Left ventricle myocardium inferior (tissue), 1 donor: Measurements from ENCODE around the gene UPP2. TPM values are rescaled to one million over a fixed set of nuclear protein-coding genes. Genes with fewer than 3 reads are reported as not detected.

Experiments used
- DNase-seq: peaks from one replicate; pipeline ENCODE4 v3.0.0-alpha.2; 2020
- H3K27ac ChIP-seq: fragments of 200-600 bp; replicated peaks from 2 replicates; pipeline ENCODE4 v1.8.0; 2021
- H3K27me3 ChIP-seq: fragments of 200-600 bp; 2 replicates; pipeline ENCODE4 v1.8.0; 2021; ENCODE audit warnings: low read depth
- H3K36me3 ChIP-seq: fragments of 200-600 bp; 2 replicates; pipeline ENCODE4 v1.8.0; 2021
- H3K4me1 ChIP-seq: fragments of 200-600 bp; 2 replicates; pipeline ENCODE4 v1.8.0; 2021
- H3K4me3 ChIP-seq: fragments of 200-600 bp; 2 replicates; pipeline ENCODE4 v1.8.0; 2021; ENCODE audit warnings: mild to moderate bottlenecking, moderate library complexity
- H3K9me3 ChIP-seq: fragments of 200-600 bp; replicated peaks from 2 replicates; pipeline ENCODE4 v1.8.0; 2021
- intact Hi-C: fragments of 100-400 bp; cut with micrococcal nuclease; formaldehyde crosslinking; loops from one replicate; pipeline ENCODE4 v1.11.0; 2022
- total RNA-seq: library from RNA; stranded (reverse); fragmentation: NEBNext Ultra II Directional; extraction: Animal tissue kit (Norgen Biotek cat#: 25700); gene quantifications from one replicate; pipeline ENCODE4 v1.2.1, GENCODE V29; 2021
- TF ChIP-seq, protein P1 (sequence below): fragments of 200-600 bp; IDR thresholded peaks from 2 replicates; pipeline ENCODE4 v1.8.0; 2021; ENCODE audit warnings: antibody characterized with exemption, mild to moderate bottlenecking, borderline replicate concordance
- donor health status: DM: no; HTN: yes; CAD: no; lungs with severe emphysema.

Gene UPP2
- total RNA-seq, 1 donor from 2014 or later: not detected

- no peaks in the 10 kb centered on the region for H3K4me1 ChIP-seq
- intact Hi-C loops: no loop called here
- H3K27me3 ChIP-seq: no peaks in the 10 kb centered on the region
- no peak overlapping the region for H3K27ac ChIP-seq
- H3K36me3 ChIP-seq: no peaks in the 10 kb centered on the region
- H3K4me3 ChIP-seq: no peak overlapping the region
- TF ChIP-seq, protein P1, sequence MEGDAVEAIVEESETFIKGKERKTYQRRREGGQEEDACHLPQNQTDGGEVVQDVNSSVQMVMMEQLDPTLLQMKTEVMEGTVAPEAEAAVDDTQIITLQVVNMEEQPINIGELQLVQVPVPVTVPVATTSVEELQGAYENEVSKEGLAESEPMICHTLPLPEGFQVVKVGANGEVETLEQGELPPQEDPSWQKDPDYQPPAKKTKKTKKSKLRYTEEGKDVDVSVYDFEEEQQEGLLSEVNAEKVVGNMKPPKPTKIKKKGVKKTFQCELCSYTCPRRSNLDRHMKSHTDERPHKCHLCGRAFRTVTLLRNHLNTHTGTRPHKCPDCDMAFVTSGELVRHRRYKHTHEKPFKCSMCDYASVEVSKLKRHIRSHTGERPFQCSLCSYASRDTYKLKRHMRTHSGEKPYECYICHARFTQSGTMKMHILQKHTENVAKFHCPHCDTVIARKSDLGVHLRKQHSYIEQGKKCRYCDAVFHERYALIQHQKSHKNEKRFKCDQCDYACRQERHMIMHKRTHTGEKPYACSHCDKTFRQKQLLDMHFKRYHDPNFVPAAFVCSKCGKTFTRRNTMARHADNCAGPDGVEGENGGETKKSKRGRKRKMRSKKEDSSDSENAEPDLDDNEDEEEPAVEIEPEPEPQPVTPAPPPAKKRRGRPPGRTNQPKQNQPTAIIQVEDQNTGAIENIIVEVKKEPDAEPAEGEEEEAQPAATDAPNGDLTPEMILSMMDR: no peak
- no peak for DNase-seq
- H3K9me3 ChIP-seq: no peaks in the 10 kb centered on the region
Observed at GRCh38 chr2:158097481-158097880, 4.2 kb upstream of the UPP2 start.

- DNase-seq: no peak
- Histone ChIP-seq H3K36me3 (no peaks in the 10 kb centered on the region), H3K9me3 (no peaks in the 10 kb centered on the region), H3K27ac (no peak overlapping the region), H3K27me3 (no peaks in the 10 kb centered on the region), H3K4me1 (no peaks in the 10 kb centered on the region), H3K4me3 (no peak overlapping the region)
- intact Hi-C loops: no loop called here
- TF ChIP-seq, protein P1: no peak
Observed at GRCh38 chr2:158098178-158098577, 3.5 kb upstream of the UPP2 start.

GRCh38 chr2:158099716-158100115 lies 2.0 kb upstream of the UPP2 start:
- intact Hi-C loops: no loop called here
- TF ChIP-seq, protein P1: no peak
- no peaks in the 10 kb centered on the region for H3K4me1 ChIP-seq

DNA sequence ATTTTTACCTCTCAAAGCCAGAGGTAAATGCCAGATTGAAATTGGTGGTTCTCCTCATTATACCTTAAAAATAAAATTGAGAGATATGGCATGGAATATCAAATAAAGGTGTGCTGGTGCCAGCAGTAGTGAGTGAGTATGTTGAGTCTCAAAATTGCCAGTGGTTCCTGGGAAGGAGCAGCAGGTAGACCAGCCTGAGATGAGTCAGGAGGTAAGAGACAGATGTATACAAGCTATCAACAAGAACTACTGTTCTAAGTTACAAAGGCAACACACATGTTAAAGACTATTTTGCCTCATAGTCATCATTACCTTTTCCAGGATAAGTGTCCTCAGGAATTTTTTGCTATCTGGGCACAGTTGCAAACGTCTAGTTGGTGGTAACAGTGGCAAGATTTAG lies 1.3 kb upstream of the UPP2 start:
- TF ChIP-seq, protein P1: no peak
- intact Hi-C loops: no loop called here

More at GRCh38 chr2:158099716-158100115, 2.0 kb upstream of the UPP2 start:
- no peak overlapping the region for H3K27ac ChIP-seq
- DNase-seq: no peak
- H3K4me3 ChIP-seq: no peak overlapping the region
- H3K36me3 ChIP-seq: no peaks in the 10 kb centered on the region
- no peaks in the 10 kb centered on the region for H3K27me3 ChIP-seq
- no peaks in the 10 kb centered on the region for H3K9me3 ChIP-seq

DNA sequence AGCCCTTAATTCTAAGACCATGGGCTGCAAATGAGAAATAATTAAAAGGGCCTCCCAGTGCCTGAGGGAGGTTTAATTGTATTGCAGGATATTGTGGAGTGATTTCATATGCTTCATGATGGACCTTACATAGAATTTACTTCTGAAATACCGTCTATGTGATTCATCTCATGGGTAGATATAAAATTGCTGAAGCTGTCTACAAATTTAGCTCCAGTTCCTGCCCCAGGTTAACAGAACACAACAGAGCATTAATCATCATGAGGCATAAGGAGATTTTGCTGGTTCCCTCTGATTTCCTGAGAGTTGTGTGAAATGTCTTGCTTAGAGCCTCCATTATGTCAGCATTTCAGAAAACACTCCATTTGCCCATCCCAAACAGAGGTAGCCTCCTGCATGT lies 770 bp downstream of the UPP2 start:
- H3K27ac ChIP-seq: no peak overlapping the region
- no peaks in the 10 kb centered on the region for H3K4me1 ChIP-seq
- TF ChIP-seq, protein P1: no peak
- H3K4me3 ChIP-seq: no peak overlapping the region
- no peak for DNase-seq
- intact Hi-C loops: no loop called here
- no peaks in the 10 kb centered on the region for H3K9me3 ChIP-seq
- no peaks in the 10 kb centered on the region for H3K36me3 ChIP-seq
- H3K27me3 ChIP-seq: no peaks in the 10 kb centered on the region

More for the DNA sequence above, 1.3 kb upstream of the UPP2 start:
- H3K36me3 ChIP-seq: no peaks in the 10 kb centered on the region
- H3K27ac ChIP-seq: no peak overlapping the region
- H3K27me3 ChIP-seq: no peaks in the 10 kb centered on the region
- no peak overlapping the region for H3K4me3 ChIP-seq
- H3K9me3 ChIP-seq: no peaks in the 10 kb centered on the region
- no peak for DNase-seq
- no peaks in the 10 kb centered on the region for H3K4me1 ChIP-seq

- no peaks in the 10 kb centered on the region for H3K4me1 ChIP-seq
- TF ChIP-seq, protein P1: no peak
- H3K9me3 ChIP-seq: no peaks in the 10 kb centered on the region
- no peak for DNase-seq
- no peaks in the 10 kb centered on the region for H3K36me3 ChIP-seq
- intact Hi-C loops: no loop called here
- no peak overlapping the region for H3K4me3 ChIP-seq
- no peaks in the 10 kb centered on the region for H3K27me3 ChIP-seq
- no peak overlapping the region for H3K27ac ChIP-seq
Observed at GRCh38 chr2:158103411-158104012, 1.8 kb downstream of the UPP2 start.
